ENCODE measurements around the gene SH3RF3.
"Not testable (repeated sequence)": the region's sequence is repeated elsewhere in the genome, so short reads cannot be mapped to it uniquely, and the experiment has no call there.

DNA sequence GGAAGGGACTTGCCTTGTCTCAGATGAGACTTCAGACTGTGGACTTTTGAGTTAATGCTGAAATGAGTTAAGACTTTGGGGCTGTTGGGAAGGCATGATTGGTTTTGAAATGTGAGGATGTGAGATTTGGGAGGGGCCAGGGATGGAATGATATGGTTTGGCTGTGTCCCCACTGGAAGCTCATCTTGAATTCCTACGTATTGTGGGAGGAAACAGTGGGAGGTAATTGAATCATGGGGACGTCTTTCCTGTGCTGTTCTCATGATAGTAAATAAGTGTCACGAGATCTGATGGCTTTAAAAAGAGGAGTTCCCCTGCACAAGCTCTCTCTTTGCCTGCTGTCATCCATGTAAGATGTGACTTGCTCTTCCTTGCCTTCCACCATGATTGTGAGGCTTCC is 407.6 kb downstream of the SH3RF3 start:
- not testable (repeated sequence) for TF ChIP-seq EZH2 (IDR thresholded peaks at IDR 0.05; ENCODE audit: low read length)
- TF ChIP-seq, protein P1, sequence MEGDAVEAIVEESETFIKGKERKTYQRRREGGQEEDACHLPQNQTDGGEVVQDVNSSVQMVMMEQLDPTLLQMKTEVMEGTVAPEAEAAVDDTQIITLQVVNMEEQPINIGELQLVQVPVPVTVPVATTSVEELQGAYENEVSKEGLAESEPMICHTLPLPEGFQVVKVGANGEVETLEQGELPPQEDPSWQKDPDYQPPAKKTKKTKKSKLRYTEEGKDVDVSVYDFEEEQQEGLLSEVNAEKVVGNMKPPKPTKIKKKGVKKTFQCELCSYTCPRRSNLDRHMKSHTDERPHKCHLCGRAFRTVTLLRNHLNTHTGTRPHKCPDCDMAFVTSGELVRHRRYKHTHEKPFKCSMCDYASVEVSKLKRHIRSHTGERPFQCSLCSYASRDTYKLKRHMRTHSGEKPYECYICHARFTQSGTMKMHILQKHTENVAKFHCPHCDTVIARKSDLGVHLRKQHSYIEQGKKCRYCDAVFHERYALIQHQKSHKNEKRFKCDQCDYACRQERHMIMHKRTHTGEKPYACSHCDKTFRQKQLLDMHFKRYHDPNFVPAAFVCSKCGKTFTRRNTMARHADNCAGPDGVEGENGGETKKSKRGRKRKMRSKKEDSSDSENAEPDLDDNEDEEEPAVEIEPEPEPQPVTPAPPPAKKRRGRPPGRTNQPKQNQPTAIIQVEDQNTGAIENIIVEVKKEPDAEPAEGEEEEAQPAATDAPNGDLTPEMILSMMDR (optimal IDR thresholded peaks at IDR 0.05 in 1 of 3, IDR thresholded peaks at IDR 0.05 in 1 of 3, conservative IDR thresholded peaks at IDR 0.05 in 1 of 3; ENCODE audit: extremely low read depth in 1 of 3, insufficient read depth in 2 of 3, low read length in 3 of 3): not testable (repeated sequence)

All from keratinocyte (primary cell).